HG03460 (cell line): ENCODE measurements around the gene AMPD2.

Experiments used
- ATAC-seq: cut with Tn5 transposase; IDR thresholded peaks from one replicate; pipeline ENCODE4 v1.9.1; 2021; ENCODE audit not compliant: unreplicated experiment

Gene AMPD2

DNA sequence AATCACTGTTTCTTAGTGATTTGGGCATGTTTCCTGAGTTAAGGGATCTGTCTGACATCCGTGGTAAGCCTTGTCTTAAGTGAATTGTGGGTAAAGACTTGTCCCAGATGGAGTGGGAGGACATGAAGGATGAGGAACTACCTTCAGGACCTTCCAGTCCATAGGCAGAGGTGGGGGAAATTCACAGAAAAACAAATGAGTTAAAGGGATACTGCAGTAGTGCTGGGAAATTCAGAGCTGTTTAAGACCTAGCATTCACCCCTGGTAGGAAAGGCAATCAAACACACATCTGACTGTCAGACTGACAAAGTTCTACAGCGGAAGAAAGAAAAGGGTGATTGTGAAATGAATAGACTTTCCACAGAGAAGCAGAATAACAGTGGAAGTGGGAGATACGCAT, 3.2 kb upstream of the AMPD2 start:
- ATAC-seq, result no peak

DNA sequence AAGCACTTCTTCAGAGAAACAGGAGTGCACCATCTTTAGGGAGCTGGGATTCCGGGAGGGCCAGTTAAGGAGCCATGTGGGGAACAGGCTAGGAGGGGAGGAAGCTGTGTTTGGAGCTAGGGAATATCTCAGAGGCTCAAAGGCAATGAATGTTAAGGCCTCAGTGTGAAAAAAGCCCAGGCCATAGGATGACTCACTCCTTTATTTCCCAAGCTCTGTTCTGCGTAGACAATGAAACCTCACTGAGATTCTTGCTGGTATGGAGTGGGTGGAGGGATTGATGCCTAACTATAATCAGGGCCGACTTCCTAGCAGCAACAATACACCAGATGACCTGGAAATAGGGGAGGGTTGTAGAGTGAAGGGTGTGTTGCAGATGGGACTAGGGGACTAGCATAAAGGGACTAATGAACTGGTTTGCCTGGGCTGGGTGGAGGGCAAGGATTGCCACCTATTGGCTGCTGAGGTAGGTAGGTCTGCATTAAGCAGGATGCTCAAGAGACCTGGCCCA, 2.3 kb upstream of the AMPD2 start:
- ATAC-seq, result no peak

GRCh38 chr1:109618661-109619575, 719 bp upstream of the AMPD2 start:
- no peak for ATAC-seq

GRCh38 chr1:109620401-109620791, 759 bp downstream of the AMPD2 start:
- ATAC-seq, result peak; percentile 2

DNA sequence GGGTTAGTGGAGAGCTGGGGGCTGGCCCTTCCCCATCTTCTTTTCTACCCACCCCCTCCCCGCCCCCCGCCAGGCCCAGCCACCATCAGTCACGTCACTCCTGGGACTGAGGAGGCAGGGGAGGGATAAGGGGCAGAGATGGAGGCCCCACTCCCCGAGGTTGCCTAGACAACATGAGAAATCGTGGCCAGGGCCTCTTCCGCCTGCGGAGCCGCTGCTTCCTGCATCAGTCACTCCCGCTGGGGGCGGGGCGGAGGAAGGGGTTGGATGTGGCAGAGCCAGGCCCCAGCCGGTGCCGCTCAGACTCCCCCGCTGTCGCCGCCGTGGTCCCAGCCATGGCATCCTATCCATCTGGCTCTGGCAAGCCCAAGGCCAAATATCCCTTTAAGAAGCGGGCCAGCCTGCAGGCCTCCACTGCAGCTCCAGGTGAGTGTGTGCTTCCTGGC, 1.2 kb downstream of the AMPD2 start:
- ATAC-seq, result peak; percentile 64

GRCh38 chr1:109621379-109622136, 1.9 kb downstream of the AMPD2 start:
- ATAC-seq, result no peak

DNA sequence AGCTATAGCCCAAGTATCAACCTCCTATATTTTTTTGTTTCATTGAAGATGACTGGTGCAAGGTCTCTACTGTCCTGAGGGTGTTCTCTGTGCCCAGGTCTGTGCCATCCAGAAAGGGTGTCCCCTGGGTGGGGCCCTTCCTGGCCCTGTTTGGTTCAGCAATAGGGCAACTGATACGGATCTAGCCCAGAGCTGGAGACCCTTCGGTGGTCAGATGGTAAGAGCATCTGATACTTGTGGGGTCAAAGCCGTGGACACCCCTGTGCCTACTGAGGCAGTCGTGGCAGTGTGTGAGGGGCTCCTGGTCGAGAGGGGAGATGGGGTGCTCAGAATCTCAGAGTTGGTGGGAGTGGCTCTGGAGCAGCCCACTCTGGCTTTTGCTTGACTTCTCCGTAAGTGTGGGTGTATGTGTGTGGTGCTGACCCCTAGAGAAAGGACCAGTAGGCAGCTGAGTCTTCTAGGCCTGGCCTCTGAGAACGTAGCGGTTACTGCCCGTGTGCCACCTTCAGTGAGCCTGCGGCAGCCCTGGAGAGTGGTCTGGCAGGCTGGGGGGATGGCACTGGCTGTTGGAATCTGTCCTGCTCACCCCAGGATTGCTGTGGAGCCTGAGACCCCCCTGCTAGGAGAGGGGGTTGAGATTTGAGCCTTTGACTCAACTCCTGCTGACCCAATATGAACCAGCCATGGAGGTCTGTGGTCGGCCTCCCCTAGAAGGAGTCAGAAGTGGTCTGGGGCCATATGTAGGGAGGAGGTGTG, 2.7 kb downstream of the AMPD2 start:
- ATAC-seq, result no peak

DNA sequence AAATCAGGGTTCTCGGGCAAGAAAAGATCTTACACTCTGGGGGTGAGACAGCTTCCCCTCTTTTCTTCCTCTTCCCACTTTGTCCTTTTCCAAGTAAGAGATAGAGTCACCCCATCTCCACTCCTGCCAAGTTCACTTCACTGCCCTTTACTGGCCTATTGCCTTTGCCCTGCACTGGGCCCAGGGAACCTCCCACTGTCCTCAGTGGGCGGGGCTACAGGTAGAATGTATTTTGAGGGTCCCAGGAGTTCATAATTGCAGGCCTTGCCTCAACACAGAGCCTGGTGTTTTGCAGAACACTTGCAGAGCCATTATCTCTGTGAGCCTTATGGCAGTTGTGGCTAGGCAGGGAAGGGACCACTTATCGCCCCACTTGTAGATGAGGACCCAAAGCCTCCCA, 3.3 kb downstream of the AMPD2 start:
- ATAC-seq, result no peak

GRCh38 chr1:109623601-109624161, 4.0 kb downstream of the AMPD2 start:
- ATAC-seq, result no peak

- ATAC-seq, result peak; percentile 26
Observed at GRCh38 chr1:109624201-109625010, 4.8 kb downstream of the AMPD2 start.

DNA sequence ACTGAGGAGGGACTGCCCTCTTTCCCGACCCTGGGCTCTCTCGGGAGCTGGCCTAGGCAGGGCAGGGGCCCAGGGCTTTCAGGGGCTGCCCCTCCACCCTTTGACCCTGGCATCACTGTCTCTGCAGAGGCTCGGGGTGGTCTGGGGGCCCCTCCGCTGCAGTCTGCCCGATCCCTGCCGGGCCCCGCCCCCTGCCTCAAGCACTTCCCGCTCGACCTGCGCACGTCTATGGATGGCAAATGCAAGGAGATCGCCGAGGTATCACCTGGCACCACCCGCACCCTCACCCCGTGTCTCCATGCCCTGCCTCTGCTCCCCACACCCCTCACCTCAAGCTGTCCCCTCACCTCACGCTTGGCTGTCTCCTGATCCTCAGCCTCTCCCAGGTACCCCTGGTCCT, 5.5 kb downstream of the AMPD2 start:
- no peak for ATAC-seq

DNA sequence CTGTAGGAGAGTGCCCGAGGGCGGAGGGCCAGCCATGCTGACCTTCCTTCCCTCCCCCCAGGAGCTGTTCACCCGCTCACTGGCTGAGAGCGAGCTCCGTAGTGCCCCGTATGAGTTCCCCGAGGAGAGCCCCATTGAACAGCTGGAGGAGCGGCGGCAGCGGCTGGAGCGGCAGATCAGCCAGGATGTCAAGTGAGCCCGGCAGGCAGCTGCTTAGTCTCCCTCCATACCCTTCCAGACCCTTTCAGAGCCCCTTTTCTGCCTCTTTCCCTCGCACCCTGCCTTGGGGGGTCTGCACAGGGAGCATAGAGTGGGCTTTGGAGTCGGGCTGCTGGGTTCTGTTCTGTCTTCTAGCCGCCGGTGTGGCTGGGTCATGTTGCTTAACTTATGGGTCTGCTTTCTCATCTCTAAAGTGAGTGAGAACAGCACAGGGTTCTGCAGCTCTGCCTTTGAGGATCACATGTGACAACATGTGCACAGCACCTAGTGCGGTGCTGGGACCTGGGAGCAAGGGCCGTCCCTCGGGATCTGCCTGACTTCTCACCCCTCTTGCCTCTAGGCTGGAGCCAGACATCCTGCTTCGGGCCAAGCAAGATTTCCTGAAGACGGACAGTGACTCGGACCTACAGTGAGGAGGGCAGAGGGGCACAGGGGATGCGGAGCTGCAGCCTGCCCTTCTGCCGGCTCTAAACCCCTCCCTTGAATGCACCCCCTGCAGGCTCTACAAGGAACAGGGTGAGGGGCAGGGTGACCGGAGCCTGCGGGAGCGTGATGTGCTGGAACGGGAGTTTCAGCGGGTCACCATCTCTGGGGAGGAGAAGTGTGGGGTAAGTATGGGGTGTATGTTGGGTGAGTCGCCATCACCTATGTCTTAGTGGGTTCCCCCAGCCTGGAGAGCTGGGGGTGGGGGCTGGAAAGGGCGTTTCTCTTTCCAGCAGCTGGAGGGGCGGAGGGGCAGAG, 6.2 kb downstream of the AMPD2 start:
- ATAC-seq, result no peak

- ATAC-seq, result no peak
Observed at GRCh38 chr1:109626682-109627408, 7.2 kb downstream of the AMPD2 start.

- no peak for ATAC-seq
Observed at GRCh38 chr1:109627692-109628399, 8.2 kb downstream of the AMPD2 start.

- ATAC-seq, result no peak
Observed at GRCh38 chr1:109628540-109629321, 9.1 kb downstream of the AMPD2 start.

- ATAC-seq, result no peak
Observed at GRCh38 chr1:109629372-109630030, 9.9 kb downstream of the AMPD2 start.
